HepG2 (cell line): ENCODE measurements around the gene WNT7A. TPM values are rescaled to one million over a fixed set of nuclear protein-coding genes. Genes with fewer than 3 reads are reported as not detected.

Source experiments
- ATAC-seq: fragments of 200-7000 bp; cut with Tn5 transposase; 3 replicates; pipeline ENCODE4 v1.9.1; 2020; ENCODE audit warnings: mild to moderate bottlenecking, moderate library complexity
- BruUV-seq: library from RNA; stranded (reverse); fragments of 400-500 nt; replicated peaks from 2 replicates; lab custom pipeline; 2021; lab: Mats Ljungman, UMichigan
- CTCF ChIA-PET: fragments of 300-600 bp; formaldehyde crosslinking; extraction: SDS; loops from one replicate; lab custom pipeline; 2021; ENCODE audit warnings: low total read pairs, inconsistent platforms, low intra/inter-chr PET ratio; lab: Yijun Ruan, JAX
- POLR2A ChIA-PET: fragments of 350-600 bp; sonication (Branson Sonifier 250); formaldehyde crosslinking; loops from one replicate; lab custom pipeline; 2020; ENCODE audit warnings: antibody characterized with exemption, inconsistent platforms; lab: Yijun Ruan, JAX
- DNase-seq: peaks from one replicate; pipeline ENCODE4 v3.0.0-alpha.2; 2015; ENCODE audit warnings: low spot score
- FAIRE-seq: peaks from 3 replicates; lab custom pipeline; 2011; peaks lifted over from hg19 to GRCh38; lab: Jason Lieb, UNC
- H2AFZ ChIP-seq: one replicate; pipeline ENCODE4 v1.6.1; 2011; ENCODE audit warnings: low read length, inconsistent platforms
- H3K27ac ChIP-seq: fragments of 300-600 bp; 3 replicates; pipeline ENCODE4 v1.8.0; 2011; ENCODE audit warnings: mixed run types, mild to moderate bottlenecking, mixed read lengths, low read length, inconsistent platforms; ENCODE audit not compliant: insufficient read depth; ENCODE audit errors: extremely low read length
- H3K27me3 ChIP-seq, 2 experiments: fragments of 200-600 bp in 1 of 2; 2 replicates in 1 of 2; 3 replicates in 1 of 2; pipeline versions ENCODE4 v1.6.0 to v1.8.0; 2011; ENCODE audit warnings: low read length in 2 of 2, mild to moderate bottlenecking in 2 of 2, moderate library complexity in 2 of 2, inconsistent platforms in 1 of 2; ENCODE audit not compliant: insufficient read depth in 2 of 2, control insufficient read depth in 1 of 2
- H3K36me3 ChIP-seq, 2 experiments: fragments of 200-600 bp in 1 of 2; replicated peaks in 1 of 2; 2 replicates in 1 of 2; 3 replicates in 1 of 2; pipeline versions ENCODE4 v1.5.1 to v1.8.0; 2011; ENCODE audit warnings: low read length in 2 of 2, inconsistent platforms in 1 of 2; ENCODE audit not compliant: insufficient read depth in 2 of 2, control insufficient read depth in 1 of 2
- H3K4me1 ChIP-seq: 2 replicates; pipeline ENCODE4 v1.5.1; 2012; ENCODE audit warnings: low read length, inconsistent platforms; ENCODE audit not compliant: insufficient read depth
- H3K4me2 ChIP-seq: 2 replicates; pipeline ENCODE4 v1.6.0; 2011; ENCODE audit warnings: low read depth, low read length, inconsistent platforms
- H3K4me3 ChIP-seq, 3 experiments: fragments of 200-600 bp in 1 of 3; sonication (generic), shearing (Covaris generic) in 1 of 3; replicated peaks in 1 of 3; 2 replicates each; pipeline ENCODE4 v1.5.1; 2011 to 2016; ENCODE audit warnings: low read length in 3 of 3, inconsistent platforms in 2 of 3, low read depth in 2 of 3, mild to moderate bottlenecking in 2 of 3, control low read depth in 1 of 3, mixed read lengths in 1 of 3; ENCODE audit not compliant: insufficient read depth in 1 of 3
- H3K79me2 ChIP-seq: one replicate; pipeline ENCODE4 v1.6.1; 2011; ENCODE audit warnings: low read length, inconsistent platforms; ENCODE audit not compliant: insufficient read depth
- H3K9ac ChIP-seq: 2 replicates; pipeline ENCODE4 v1.6.0; 2011; ENCODE audit warnings: mild to moderate bottlenecking, low read depth, low read length, inconsistent platforms; ENCODE audit not compliant: insufficient read depth
- H3K9me3 ChIP-seq: 2 replicates; pipeline ENCODE4 v1.5.1; 2012; ENCODE audit warnings: mild to moderate bottlenecking, low read length
- H4K20me1 ChIP-seq: 2 replicates; pipeline ENCODE4 v1.6.0; 2011; ENCODE audit warnings: inconsistent platforms, mild to moderate bottlenecking, low read length, moderate library complexity; ENCODE audit not compliant: insufficient read depth
- CAMTA2 ChIP-seq: sonication (generic); formaldehyde crosslinking; IDR thresholded peaks from 2 replicates; pipeline ENCODE4 v1.4.0; 2020; ENCODE audit warnings: mild to moderate bottlenecking, missing genetic modification reagents, borderline replicate concordance
- JUN ChIP-seq: sonication (generic); formaldehyde crosslinking; IDR thresholded peaks from 2 replicates; pipeline ENCODE4 v1.4.0; 2020; ENCODE audit warnings: mild to moderate bottlenecking, missing genetic modification reagents
- KMT2B ChIP-seq: IDR thresholded peaks from 2 replicates; pipeline ENCODE4 v1.6.1; 2016; ENCODE audit warnings: missing genetic modification reagents, missing compliant biosample characterization
- NR2F6 ChIP-seq, 2 experiments: IDR thresholded peaks; 2 replicates each; pipeline ENCODE4 v1.6.1; 2016; ENCODE audit warnings: antibody characterized with exemption in 1 of 2, mild to moderate bottlenecking in 1 of 2
- SAFB2 ChIP-seq: sonication (generic); formaldehyde crosslinking; IDR thresholded peaks from 2 replicates; pipeline ENCODE4 v1.5.1; 2020; ENCODE audit warnings: missing genetic modification reagents, low read depth, mild to moderate bottlenecking, borderline replicate concordance
- SUZ12 ChIP-seq: fragments of 150-350 bp; IDR thresholded peaks from 2 replicates; pipeline ENCODE4 v1.6.1; 2014; ENCODE audit warnings: low read depth, low read length
- ZFX ChIP-seq: sonication (generic); formaldehyde crosslinking; IDR thresholded peaks from 2 replicates; pipeline ENCODE4 v1.4.0; 2020; ENCODE audit warnings: mild to moderate bottlenecking, low read depth, missing genetic modification reagents, moderate library complexity
- WGBS: methylation state at CpG from one replicate; pipeline ENCODE4 v1.1.6; 2017; ENCODE audit warnings: low lambda C conversion rate; 5-methylcytosine and 5-hydroxymethylcytosine counted together
- in situ Hi-C: cut with HindIII; loops from 2 replicates; pipeline ENCODE4 v1.10.0; 2017; ENCODE audit warnings: low pct_unique_long_range_greater_than_20kb; ENCODE audit not compliant: extremely low pct_ligation_motif_present
- intact Hi-C: fragments of 100-400 bp; cut with micrococcal nuclease; formaldehyde crosslinking; loops from one replicate; pipeline ENCODE4 v1.10.0; 2022; ENCODE audit not compliant: unreplicated experiment
- polyA plus RNA-seq, 8 experiments: library from polyadenylated mRNA; depleted of rRNA in 3 of 8; stranded (reverse) in 7 of 8; unstranded in 1 of 8; fragments of >200 nt; fragmentation: Illumina TruSeq in 4 of 8; extraction: Trizol in 4 of 8; gene quantifications; 2 replicates each; pipeline versions ENCODE4 v1.2.1 to v1.2.3, GENCODE V29; 2011 to 2016; ENCODE audit warnings: low read depth in 4 of 8, missing spikeins in 1 of 8, mixed read lengths in 1 of 8; ENCODE audit not compliant: insufficient read depth in 1 of 8
- total RNA-seq, 5 experiments: library from RNA; depleted of rRNA; stranded (reverse); fragments of >200 nt; fragmentation: Illumina TruSeq; extraction: Trizol; gene quantifications; 2 replicates each; pipeline ENCODE4 v1.2.3, GENCODE V29; 2016; ENCODE audit warnings: low read depth in 1 of 5
- TF ChIP-seq, protein P1 (sequence below): fragments of 450-650 bp; IDR thresholded peaks from 2 replicates; pipeline ENCODE4 v1.6.1; 2016
- TF ChIP-seq, protein P2 (sequence below): sonication (generic); formaldehyde crosslinking; IDR thresholded peaks from 2 replicates; pipeline ENCODE4 v1.5.0; 2020; ENCODE audit warnings: mild to moderate bottlenecking, missing genetic modification reagents

The WNT7A gene
- total and polyA plus RNA-seq, 2 of the 13 experiments (the other 11 are each of a cell fraction or from before 2014, with no cell fraction given), result not detected

DNA sequence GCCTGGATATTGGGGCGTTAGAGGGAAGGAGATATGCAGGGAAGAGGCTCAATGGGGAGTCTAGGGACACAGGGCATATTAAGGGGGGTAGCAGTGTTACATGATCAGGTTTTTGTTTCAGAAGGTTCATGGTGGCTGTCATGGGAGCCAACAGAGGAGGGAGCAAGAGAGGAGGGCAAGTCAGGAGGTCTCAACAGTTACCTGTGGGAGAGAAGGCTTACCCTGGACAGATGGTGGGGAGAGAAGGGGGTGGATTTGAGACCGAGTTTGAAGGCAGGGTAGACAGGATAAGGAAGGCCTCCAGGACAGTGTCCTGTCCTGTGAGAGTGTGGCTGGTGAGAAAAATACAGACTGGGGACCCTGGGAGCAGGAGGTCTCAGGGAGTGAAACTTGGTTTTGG is 3.8 kb upstream of the WNT7A start:
- no peak for TF ChIP-seq ZFX (CRISPR knock-in tag)
- no peak for TF ChIP-seq SAFB2 (CRISPR knock-in tag)
- TF ChIP-seq, protein P1, sequence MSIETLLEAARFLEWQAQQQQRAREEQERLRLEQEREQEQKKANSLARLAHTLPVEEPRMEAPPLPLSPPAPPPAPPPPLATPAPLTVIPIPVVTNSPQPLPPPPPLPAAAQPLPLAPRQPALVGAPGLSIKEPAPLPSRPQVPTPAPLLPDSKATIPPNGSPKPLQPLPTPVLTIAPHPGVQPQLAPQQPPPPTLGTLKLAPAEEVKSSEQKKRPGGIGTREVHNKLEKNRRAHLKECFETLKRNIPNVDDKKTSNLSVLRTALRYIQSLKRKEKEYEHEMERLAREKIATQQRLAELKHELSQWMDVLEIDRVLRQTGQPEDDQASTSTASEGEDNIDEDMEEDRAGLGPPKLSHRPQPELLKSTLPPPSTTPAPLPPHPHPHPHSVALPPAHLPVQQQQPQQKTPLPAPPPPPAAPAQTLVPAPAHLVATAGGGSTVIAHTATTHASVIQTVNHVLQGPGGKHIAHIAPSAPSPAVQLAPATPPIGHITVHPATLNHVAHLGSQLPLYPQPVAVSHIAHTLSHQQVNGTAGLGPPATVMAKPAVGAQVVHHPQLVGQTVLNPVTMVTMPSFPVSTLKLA, result no peak
- TF ChIP-seq CAMTA2 (CRISPR knock-in tag), result no peak
- no peak for TF ChIP-seq NR2F6 (IDR thresholded peaks at IDR 0.05)
- no peak for TF ChIP-seq NR2F6 (CRISPR knock-in tag; IDR thresholded peaks at IDR 0.05)
- no peak for TF ChIP-seq SUZ12
- TF ChIP-seq, protein P2, sequence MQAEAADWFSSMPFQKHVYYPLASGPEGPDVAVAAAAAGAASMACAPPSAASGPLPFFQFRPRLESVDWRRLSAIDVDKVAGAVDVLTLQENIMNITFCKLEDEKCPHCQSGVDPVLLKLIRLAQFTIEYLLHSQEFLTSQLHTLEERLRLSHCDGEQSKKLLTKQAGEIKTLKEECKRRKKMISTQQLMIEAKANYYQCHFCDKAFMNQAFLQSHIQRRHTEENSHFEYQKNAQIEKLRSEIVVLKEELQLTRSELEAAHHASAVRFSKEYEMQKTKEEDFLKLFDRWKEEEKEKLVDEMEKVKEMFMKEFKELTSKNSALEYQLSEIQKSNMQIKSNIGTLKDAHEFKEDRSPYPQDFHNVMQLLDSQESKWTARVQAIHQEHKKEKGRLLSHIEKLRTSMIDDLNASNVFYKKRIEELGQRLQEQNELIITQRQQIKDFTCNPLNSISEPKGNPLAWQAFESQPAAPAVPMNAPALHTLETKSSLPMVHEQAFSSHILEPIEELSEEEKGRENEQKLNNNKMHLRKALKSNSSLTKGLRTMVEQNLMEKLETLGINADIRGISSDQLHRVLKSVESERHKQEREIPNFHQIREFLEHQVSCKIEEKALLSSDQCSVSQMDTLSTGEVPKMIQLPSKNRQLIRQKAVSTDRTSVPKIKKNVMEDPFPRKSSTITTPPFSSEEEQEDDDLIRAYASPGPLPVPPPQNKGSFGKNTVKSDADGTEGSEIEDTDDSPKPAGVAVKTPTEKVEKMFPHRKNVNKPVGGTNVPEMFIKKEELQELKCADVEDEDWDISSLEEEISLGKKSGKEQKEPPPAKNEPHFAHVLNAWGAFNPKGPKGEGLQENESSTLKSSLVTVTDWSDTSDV (CRISPR knock-in tag), result no peak
- TF ChIP-seq JUN (CRISPR knock-in tag), result no peak
- TF ChIP-seq KMT2B (CRISPR knock-in tag), result no peak
- TF ChIP-seq, all 625 proteins: peak for 0
- intact Hi-C loops, result no loop called here
- Histone ChIP-seq H3K9ac (no peak overlapping the region), H3K4me1 (no peaks in the 10 kb centered on the region), H3K79me2 (no peaks in the 10 kb centered on the region), H3K4me2 (no peak overlapping the region), H3K27ac (no peak overlapping the region), H3K4me3 (no peak overlapping the region), H3K27me3 (peaks cover 5 to 28% of the 10 kb centered on the region in 2 experiments; a peak in 3 of 5 replicates), H3K9me3 (no peaks in the 10 kb centered on the region), H3K36me3 (no peaks in the 10 kb centered on the region), H2AFZ (no peak overlapping the region), H4K20me1 (no peaks in the 10 kb centered on the region)
- 3% methylated on average over 2 of the region's 2 CpGs for WGBS
- no TSS peak for BruUV-seq
- no peak for DNase-seq
- CTCF ChIA-PET, result no interaction called here
- no peak for ATAC-seq
- no peak for FAIRE-seq
- POLR2A ChIA-PET, result no interaction called here
- in situ Hi-C loops, result loop anchor here (5.0 kb wide), 1 partner anchor 226 kb away; no protein-coding TSS in a partner anchor
